ENCODE data around the gene EHD4.

The EHD4 gene

DNA sequence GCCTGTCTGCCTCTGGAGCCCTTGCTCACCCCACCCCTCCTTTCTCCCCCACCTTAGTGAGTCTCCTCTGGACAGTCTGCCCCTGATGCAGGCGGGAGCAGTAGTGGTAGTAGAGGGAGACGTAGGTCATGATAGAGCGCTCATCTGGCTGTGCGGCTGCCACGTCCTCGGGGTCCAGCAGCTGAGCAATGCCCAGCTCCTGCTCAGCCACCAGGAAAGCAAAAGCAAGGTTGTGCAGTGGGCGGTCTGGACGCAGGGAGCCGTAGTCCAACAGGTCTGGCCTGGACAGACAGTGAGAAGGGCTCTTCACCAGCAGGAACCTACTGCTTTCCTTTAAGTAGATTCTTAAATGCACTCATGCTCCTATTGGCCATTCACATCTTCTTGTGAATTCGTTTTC is 85.2 kb downstream of the EHD4 start:
- H3K9ac ChIP-seq (ENCODE audit: low read length), result no peak overlapping the region
- H3K4me3 ChIP-seq (ENCODE audit: low read length), result no peak overlapping the region
- H3K36me3 ChIP-seq (ENCODE audit: control insufficient read depth, insufficient read depth, low read length, severe bottlenecking), result no peaks in the 10 kb centered on the region
- DNase-seq (ENCODE audit: low read depth), result no peak
- no peaks in the 10 kb centered on the region for H3K9me3 ChIP-seq (ENCODE audit: control insufficient read depth, low read length)
- H3K4me1 ChIP-seq (ENCODE audit: control insufficient read depth, insufficient read depth, low read length), result no peaks in the 10 kb centered on the region
- H3K27me3 ChIP-seq (replicated peaks; ENCODE audit: control insufficient read depth, insufficient read depth, low read length), result peaks cover 8% of the 10 kb centered on the region

GRCh38 chr15:41886741-41887140 is 85.6 kb downstream of the EHD4 start:
- no peaks in the 10 kb centered on the region for H3K9me3 ChIP-seq (ENCODE audit: control insufficient read depth, low read length)
- no peak for DNase-seq (ENCODE audit: low read depth)
- H3K4me3 ChIP-seq (ENCODE audit: low read length), result no peak overlapping the region
- H3K27me3 ChIP-seq (replicated peaks; ENCODE audit: control insufficient read depth, insufficient read depth, low read length), result peaks cover 8% of the 10 kb centered on the region
- no peaks in the 10 kb centered on the region for H3K36me3 ChIP-seq (ENCODE audit: control insufficient read depth, insufficient read depth, low read length, severe bottlenecking)
- H3K9ac ChIP-seq (ENCODE audit: low read length), result no peak overlapping the region
- H3K4me1 ChIP-seq (ENCODE audit: control insufficient read depth, insufficient read depth, low read length), result no peaks in the 10 kb centered on the region

GRCh38 chr15:41885841-41886240 is 86.5 kb downstream of the EHD4 start:
- Histone ChIP-seq H3K4me3 (ENCODE audit: low read length) (no peak overlapping the region), H3K9me3 (ENCODE audit: control insufficient read depth, low read length) (no peaks in the 10 kb centered on the region), H3K27me3 (replicated peaks; ENCODE audit: control insufficient read depth, insufficient read depth, low read length) (peaks cover 12% of the 10 kb centered on the region), H3K4me1 (ENCODE audit: control insufficient read depth, insufficient read depth, low read length) (no peaks in the 10 kb centered on the region), H3K36me3 (ENCODE audit: control insufficient read depth, insufficient read depth, low read length, severe bottlenecking) (no peaks in the 10 kb centered on the region), H3K9ac (ENCODE audit: low read length) (no peak overlapping the region)
- no peak for DNase-seq (ENCODE audit: low read depth)

DNA sequence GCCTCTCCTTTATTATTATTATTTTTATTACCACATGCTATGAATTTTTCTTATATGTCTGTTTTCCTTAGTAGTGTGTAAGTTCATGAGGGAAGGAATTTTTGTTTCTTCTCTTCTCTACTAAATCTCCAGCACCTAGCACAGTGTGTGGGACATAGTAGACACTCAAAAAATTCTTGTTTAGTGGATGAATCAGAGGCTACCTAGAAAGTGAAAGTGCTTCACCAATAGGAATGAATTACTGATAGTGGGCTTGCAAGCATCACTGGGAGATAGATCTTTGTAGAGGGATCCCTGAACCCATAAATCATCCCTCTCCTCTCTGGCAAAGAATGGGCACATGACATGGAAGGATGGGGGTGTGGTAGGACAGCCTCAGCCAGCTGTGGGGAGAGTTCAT is 87.0 kb downstream of the EHD4 start:
- no peak overlapping the region for H3K9ac ChIP-seq (ENCODE audit: low read length)
- H3K4me3 ChIP-seq (ENCODE audit: low read length), result no peak overlapping the region
- H3K4me1 ChIP-seq (ENCODE audit: control insufficient read depth, insufficient read depth, low read length), result no peaks in the 10 kb centered on the region
- H3K36me3 ChIP-seq (ENCODE audit: control insufficient read depth, insufficient read depth, low read length, severe bottlenecking), result no peaks in the 10 kb centered on the region
- H3K9me3 ChIP-seq (ENCODE audit: control insufficient read depth, low read length), result no peaks in the 10 kb centered on the region
- no peak for DNase-seq (ENCODE audit: low read depth)
- peaks cover 13% of the 10 kb centered on the region for H3K27me3 ChIP-seq (replicated peaks; ENCODE audit: control insufficient read depth, insufficient read depth, low read length)

DNA sequence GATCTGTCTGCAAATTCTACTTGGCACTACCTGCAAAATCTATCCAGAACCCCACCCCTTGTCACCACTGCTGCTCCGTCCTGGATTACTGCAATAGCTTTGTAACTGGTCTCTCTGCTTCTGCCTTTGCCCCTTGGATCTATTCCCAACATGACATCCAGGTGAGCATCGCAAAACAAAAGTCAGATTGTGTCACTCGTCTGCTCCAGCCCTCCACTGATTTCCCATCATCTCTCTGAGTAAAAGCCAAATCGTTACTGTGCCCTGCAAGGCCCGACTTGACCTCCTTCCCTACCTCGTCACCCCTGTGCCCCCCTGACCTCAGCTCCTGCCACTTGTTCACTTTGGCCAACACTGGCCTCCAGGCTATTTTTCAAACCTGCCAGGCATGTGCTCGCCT is 87.9 kb downstream of the EHD4 start:
- DNase-seq (ENCODE audit: low read depth), result no peak
- H3K9ac ChIP-seq (ENCODE audit: low read length), result no peak overlapping the region
- H3K27me3 ChIP-seq (replicated peaks; ENCODE audit: control insufficient read depth, insufficient read depth, low read length), result peaks cover 19% of the 10 kb centered on the region
- no peaks in the 10 kb centered on the region for H3K36me3 ChIP-seq (ENCODE audit: control insufficient read depth, insufficient read depth, low read length, severe bottlenecking)
- H3K9me3 ChIP-seq (ENCODE audit: control insufficient read depth, low read length), result no peaks in the 10 kb centered on the region
- no peaks in the 10 kb centered on the region for H3K4me1 ChIP-seq (ENCODE audit: control insufficient read depth, insufficient read depth, low read length)
- H3K4me3 ChIP-seq (ENCODE audit: low read length), result no peak overlapping the region

GRCh38 chr15:41883484-41883825 is 88.9 kb downstream of the EHD4 start:
- Histone ChIP-seq H3K9me3 (ENCODE audit: control insufficient read depth, low read length) (no peaks in the 10 kb centered on the region), H3K9ac (ENCODE audit: low read length) (no peak overlapping the region), H3K36me3 (ENCODE audit: control insufficient read depth, insufficient read depth, low read length, severe bottlenecking) (no peaks in the 10 kb centered on the region), H3K4me3 (ENCODE audit: low read length) (no peak overlapping the region), H3K27me3 (replicated peaks; ENCODE audit: control insufficient read depth, insufficient read depth, low read length) (peaks cover 25% of the 10 kb centered on the region), H3K4me1 (ENCODE audit: control insufficient read depth, insufficient read depth, low read length) (no peaks in the 10 kb centered on the region)
- no peak for DNase-seq (ENCODE audit: low read depth)

DNA sequence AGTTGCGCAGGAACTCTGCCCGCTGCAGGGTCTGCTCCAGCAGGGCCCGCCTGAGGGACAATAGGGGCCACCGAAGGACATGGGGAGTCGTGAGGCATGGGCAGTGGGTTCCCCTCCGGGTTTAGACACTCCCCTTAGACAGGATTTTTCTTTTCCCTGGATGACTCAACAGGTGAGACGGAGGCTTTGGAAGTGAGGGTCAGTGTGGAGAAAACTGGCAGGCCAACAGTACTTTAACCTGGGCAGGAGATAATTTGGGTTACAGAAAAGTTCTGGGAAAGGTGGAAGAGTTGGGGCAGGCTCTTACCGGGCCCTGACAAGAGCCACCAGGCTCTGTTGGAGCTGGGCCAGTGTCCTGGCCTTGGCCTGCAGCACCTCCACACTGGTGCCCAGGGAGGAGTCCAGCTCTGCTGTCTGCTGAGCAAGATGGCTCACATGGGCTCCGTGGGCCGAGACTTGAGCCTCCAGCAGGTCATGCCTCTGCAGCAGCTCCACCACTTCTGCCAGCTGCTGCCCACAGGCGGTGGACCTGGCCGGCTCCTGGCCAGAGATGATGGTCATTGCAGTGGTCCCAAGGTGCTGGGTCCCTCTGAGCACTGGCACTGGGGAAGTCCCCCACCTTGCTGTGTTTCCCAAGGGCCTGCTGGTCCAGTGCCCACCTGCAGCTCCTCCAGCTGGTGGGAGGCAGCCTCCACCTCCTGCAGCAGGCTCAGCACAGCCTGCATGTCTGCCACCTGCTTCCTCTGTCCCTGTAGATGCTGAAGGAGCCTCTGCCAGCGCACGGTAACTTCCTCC is 89.5 kb downstream of the EHD4 start:
- no peak overlapping the region for H3K9ac ChIP-seq (ENCODE audit: low read length)
- H3K4me3 ChIP-seq (ENCODE audit: low read length), result no peak overlapping the region
- peaks cover 25% of the 10 kb centered on the region for H3K27me3 ChIP-seq (replicated peaks; ENCODE audit: control insufficient read depth, insufficient read depth, low read length)
- no peaks in the 10 kb centered on the region for H3K36me3 ChIP-seq (ENCODE audit: control insufficient read depth, insufficient read depth, low read length, severe bottlenecking)
- no peak for DNase-seq (ENCODE audit: low read depth)
- no peaks in the 10 kb centered on the region for H3K9me3 ChIP-seq (ENCODE audit: control insufficient read depth, low read length)
- H3K4me1 ChIP-seq (ENCODE audit: control insufficient read depth, insufficient read depth, low read length), result no peaks in the 10 kb centered on the region

GRCh38 chr15:41881920-41882688 is 90.3 kb downstream of the EHD4 start:
- DNase-seq (ENCODE audit: low read depth), result no peak
- H3K36me3 ChIP-seq (ENCODE audit: control insufficient read depth, insufficient read depth, low read length, severe bottlenecking), result no peaks in the 10 kb centered on the region
- H3K4me3 ChIP-seq (ENCODE audit: low read length), result no peak overlapping the region
- H3K9me3 ChIP-seq (ENCODE audit: control insufficient read depth, low read length), result no peaks in the 10 kb centered on the region
- no peak overlapping the region for H3K9ac ChIP-seq (ENCODE audit: low read length)
- H3K27me3 ChIP-seq (replicated peaks; ENCODE audit: control insufficient read depth, insufficient read depth, low read length), result peaks cover 25% of the 10 kb centered on the region
- H3K4me1 ChIP-seq (ENCODE audit: control insufficient read depth, insufficient read depth, low read length), result no peaks in the 10 kb centered on the region

DNA sequence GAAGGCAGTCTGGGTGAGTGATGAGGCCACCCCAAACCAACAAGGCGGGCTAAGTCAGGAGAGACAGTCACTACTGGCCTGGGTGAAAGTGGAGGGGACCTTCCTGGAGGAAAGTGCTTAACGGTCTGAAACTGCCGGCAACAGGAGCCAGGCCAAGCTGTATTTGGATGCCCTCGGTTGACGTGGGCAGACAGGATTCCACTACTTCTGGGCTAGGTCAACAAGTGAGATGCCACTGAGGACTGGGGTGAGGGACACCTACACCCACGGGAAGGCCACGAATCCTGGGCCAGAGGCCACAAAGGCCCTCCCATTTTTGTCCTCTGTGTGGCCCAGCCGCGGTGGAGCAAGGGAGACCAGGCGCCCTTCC is 90.8 kb downstream of the EHD4 start:
- Histone ChIP-seq H3K9ac (ENCODE audit: low read length) (no peak overlapping the region), H3K4me3 (ENCODE audit: low read length) (no peak overlapping the region), H3K27me3 (replicated peaks; ENCODE audit: control insufficient read depth, insufficient read depth, low read length) (peaks cover 25% of the 10 kb centered on the region)

GRCh38 chr15:41881086-41881485 is 91.3 kb downstream of the EHD4 start:
- DNase-seq (ENCODE audit: low read depth), result no peak
- H3K4me3 ChIP-seq (ENCODE audit: low read length), result no peak overlapping the region
- peaks cover 28% of the 10 kb centered on the region for H3K27me3 ChIP-seq (replicated peaks; ENCODE audit: control insufficient read depth, insufficient read depth, low read length)
- H3K9me3 ChIP-seq (ENCODE audit: control insufficient read depth, low read length), result no peaks in the 10 kb centered on the region
- no peaks in the 10 kb centered on the region for H3K4me1 ChIP-seq (ENCODE audit: control insufficient read depth, insufficient read depth, low read length)
- H3K36me3 ChIP-seq (ENCODE audit: control insufficient read depth, insufficient read depth, low read length, severe bottlenecking), result no peaks in the 10 kb centered on the region
- no peak overlapping the region for H3K9ac ChIP-seq (ENCODE audit: low read length)

More for the DNA sequence above, 90.8 kb downstream of the EHD4 start:
- Histone ChIP-seq H3K36me3 (ENCODE audit: control insufficient read depth, insufficient read depth, low read length, severe bottlenecking) (no peaks in the 10 kb centered on the region), H3K4me1 (ENCODE audit: control insufficient read depth, insufficient read depth, low read length) (no peaks in the 10 kb centered on the region), H3K9me3 (ENCODE audit: control insufficient read depth, low read length) (no peaks in the 10 kb centered on the region)
- no peak for DNase-seq (ENCODE audit: low read depth)

GRCh38 chr15:41880156-41880877 is 92.0 kb downstream of the EHD4 start:
- Histone ChIP-seq H3K9me3 (ENCODE audit: control insufficient read depth, low read length) (no peaks in the 10 kb centered on the region), H3K36me3 (ENCODE audit: control insufficient read depth, insufficient read depth, low read length, severe bottlenecking) (no peaks in the 10 kb centered on the region), H3K4me1 (ENCODE audit: control insufficient read depth, insufficient read depth, low read length) (no peaks in the 10 kb centered on the region), H3K9ac (ENCODE audit: low read length) (no peak overlapping the region), H3K27me3 (replicated peaks; ENCODE audit: control insufficient read depth, insufficient read depth, low read length) (peaks cover 31% of the 10 kb centered on the region), H3K4me3 (ENCODE audit: low read length) (no peak overlapping the region)
- no peak for DNase-seq (ENCODE audit: low read depth)
